T-helper 17 cell (primary cell): ENCODE data around the gene ZNF621. TPM values are rescaled to one million over a fixed set of nuclear protein-coding genes. Genes with fewer than 3 reads are reported as not detected.
"Not testable (repeated sequence)": the region's sequence is repeated elsewhere in the genome, so short reads cannot be mapped to it uniquely, and the experiment has no call there.

ENCODE experiments used
- ATAC-seq: fragments of 150-1000 bp; cut with Tn5 transposase; 2 replicates; pipeline ENCODE4 v1.10.0; 2021; ENCODE audit warnings: mild to moderate bottlenecking, moderate library complexity
- DNase-seq, 3 donors: peaks; one replicate each; pipeline versions ENCODE4 v3.0.0 to v3.0.0-alpha.2; 2020 to 2021
- H3K9me3 ChIP-seq: one replicate; pipeline ENCODE4 v1.7.0; 2013; ENCODE audit warnings: low read length, mild to moderate bottlenecking; ENCODE audit not compliant: control insufficient read depth, poor library complexity, severe bottlenecking
- H3K27ac Mint-ChIP-seq: one replicate; pipeline ENCODE4 v1.8.0; 2022; ENCODE audit warnings: mild to moderate bottlenecking, moderate library complexity, mixed read lengths
- H3K27me3 Mint-ChIP-seq: one replicate; pipeline ENCODE4 v1.8.0; 2022; ENCODE audit warnings: mixed read lengths
- H3K36me3 Mint-ChIP-seq: one replicate; pipeline ENCODE4 v1.8.0; 2022; ENCODE audit warnings: low read depth, mixed read lengths
- H3K4me1 Mint-ChIP-seq: one replicate; pipeline ENCODE4 v1.8.0; 2022; ENCODE audit warnings: mild to moderate bottlenecking, mixed read lengths
- H3K4me3 Mint-ChIP-seq: one replicate; pipeline ENCODE4 v1.8.0; 2022; ENCODE audit warnings: mild to moderate bottlenecking, moderate library complexity, mixed read lengths
- total RNA-seq, 4 donors: library from RNA in 2 of 4; stranded (reverse) in 2 of 4; gene quantifications; one replicate each; pipeline ENCODE4 v1.2.3 and lab custom pipeline; 2022 to 2026

ZNF621 gene
- total RNA-seq, 2 donors from 2014 or later, result 16.6 to 17.1 TPM

DNA sequence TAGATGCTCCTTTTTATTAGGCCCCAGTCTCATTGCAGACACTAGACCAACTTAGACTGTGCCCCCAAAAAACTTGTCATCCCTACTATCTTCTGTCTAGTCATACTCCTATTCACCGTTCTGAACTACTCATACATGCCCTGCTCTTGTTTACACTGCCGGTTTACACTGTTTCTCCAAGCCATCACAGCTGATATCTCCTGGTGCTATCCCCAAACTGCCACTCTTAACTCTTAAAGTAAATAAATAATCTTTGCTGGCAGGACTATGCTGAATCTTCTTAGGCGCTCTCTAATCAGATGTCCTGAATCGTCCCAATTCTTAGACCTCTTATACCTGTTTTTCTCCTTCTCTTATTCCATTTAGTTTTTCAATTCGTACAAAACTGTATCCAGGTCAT is 40.9 kb downstream of the ZNF621 start:
- H3K4me1 Mint-ChIP-seq, H3K4me3 Mint-ChIP-seq, ATAC-seq, H3K36me3 Mint-ChIP-seq, H3K27ac Mint-ChIP-seq, DNase-seq, H3K9me3 ChIP-seq: not testable (repeated sequence)
- H3K27me3 Mint-ChIP-seq, result peaks cover 19% of the 10 kb centered on the region

DNA sequence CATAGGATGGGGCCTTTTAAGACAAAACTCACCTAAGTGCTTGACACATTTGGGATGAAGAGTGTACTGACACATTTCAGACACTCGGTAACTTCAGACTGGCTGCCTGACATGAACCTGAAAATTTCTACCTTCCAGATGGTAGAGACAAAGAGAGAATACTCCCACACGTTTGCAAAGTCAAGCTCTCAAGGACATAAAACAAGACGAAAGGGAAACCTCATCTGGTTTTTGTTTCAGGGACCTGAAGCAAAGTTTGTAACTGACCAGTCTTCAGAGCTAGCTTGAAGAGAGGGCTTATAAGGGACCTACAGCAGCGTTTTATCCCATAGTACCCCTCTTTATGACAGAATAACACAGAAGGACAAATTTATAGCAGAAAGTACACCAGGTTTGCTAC is 41.9 kb downstream of the ZNF621 start:
- H3K4me3 Mint-ChIP-seq, result no peak overlapping the region
- no peaks in the 10 kb centered on the region for H3K9me3 ChIP-seq

DNA sequence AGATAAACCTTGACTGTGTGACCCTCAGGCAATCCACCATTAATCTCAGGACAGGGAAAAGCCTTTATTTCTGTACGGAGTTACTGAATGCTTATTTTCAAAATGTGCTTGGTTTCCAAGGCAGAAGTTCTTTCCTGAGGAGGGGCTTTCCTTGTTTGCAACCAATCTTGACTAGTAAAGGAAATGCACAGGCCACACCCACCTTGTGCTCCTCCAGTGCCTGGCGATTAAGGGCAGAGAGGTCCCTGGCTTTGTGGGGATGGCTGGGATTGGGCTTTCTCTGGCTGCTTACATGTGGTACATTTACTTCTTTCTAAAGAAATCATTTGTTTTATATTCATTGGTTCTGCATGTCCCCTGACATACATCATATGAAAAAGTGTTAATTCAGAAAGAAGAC is 47.8 kb downstream of the ZNF621 start:
- peaks cover 27% of the 10 kb centered on the region for H3K27me3 Mint-ChIP-seq
- no peaks in the 10 kb centered on the region for H3K9me3 ChIP-seq
- H3K27ac Mint-ChIP-seq, result no peak overlapping the region
- H3K4me3 Mint-ChIP-seq, result no peak overlapping the region
- H3K4me1 Mint-ChIP-seq, result no peaks in the 10 kb centered on the region
- H3K36me3 Mint-ChIP-seq, result peaks cover 2% of the 10 kb centered on the region
- DNase-seq (no peak), ATAC-seq (no peak)

More for the DNA sequence above, 41.9 kb downstream of the ZNF621 start:
- DNase-seq (no peak), ATAC-seq (no peak)
- H3K4me1 Mint-ChIP-seq, result no peaks in the 10 kb centered on the region
- peaks cover 15% of the 10 kb centered on the region for H3K27me3 Mint-ChIP-seq
- peaks cover 8% of the 10 kb centered on the region for H3K36me3 Mint-ChIP-seq
- no peak overlapping the region for H3K27ac Mint-ChIP-seq

DNA sequence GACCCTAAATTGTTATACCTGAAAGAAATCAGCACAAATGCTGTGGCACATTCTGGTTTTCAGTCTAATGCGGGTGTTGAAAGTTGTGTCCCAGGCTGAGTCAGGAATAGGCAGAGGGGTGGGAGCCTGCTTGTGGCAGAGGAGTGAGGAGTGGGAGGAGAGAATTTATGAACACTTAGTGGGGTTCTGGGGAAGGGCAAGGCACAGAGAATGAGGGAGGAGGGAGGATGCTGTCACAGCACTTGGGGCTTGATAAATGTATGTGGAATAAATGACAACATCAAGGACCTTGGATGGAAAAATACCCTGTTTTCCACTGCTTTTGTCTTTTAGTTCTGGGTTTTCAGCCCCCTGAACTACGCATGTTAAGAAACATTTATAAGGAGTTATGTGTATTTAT is 49.3 kb downstream of the ZNF621 start:
- peaks cover 2% of the 10 kb centered on the region for H3K36me3 Mint-ChIP-seq
- no peak for ATAC-seq
- no peaks in the 10 kb centered on the region for H3K4me1 Mint-ChIP-seq
- no peak for DNase-seq
- H3K27ac Mint-ChIP-seq, result no peak overlapping the region
- no peak overlapping the region for H3K4me3 Mint-ChIP-seq
- peaks cover 33% of the 10 kb centered on the region for H3K27me3 Mint-ChIP-seq
- H3K9me3 ChIP-seq, result no peaks in the 10 kb centered on the region

DNA sequence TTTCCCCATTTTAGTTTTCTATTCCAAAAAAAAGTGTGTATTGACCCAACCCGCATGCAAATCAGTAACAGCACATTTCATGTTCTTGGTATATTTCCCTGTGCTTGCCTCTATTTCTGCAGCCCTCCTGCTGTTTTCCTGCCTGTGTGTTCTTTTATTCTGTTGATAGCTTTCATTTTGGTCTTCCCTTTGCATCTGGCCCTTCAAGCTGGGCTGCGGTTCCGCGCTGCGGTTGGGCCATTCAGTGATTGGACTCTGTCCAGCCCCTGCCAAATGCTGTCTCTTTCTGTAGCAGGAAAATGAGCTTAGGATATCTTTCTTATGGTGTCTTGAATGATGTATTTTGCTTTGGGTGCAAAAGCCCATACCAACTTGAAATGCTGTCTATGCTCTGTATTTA is 49.9 kb downstream of the ZNF621 start:
- Mint-ChIP-seq H3K36me3 (peaks cover 2% of the 10 kb centered on the region), H3K27me3 (peaks cover 36% of the 10 kb centered on the region), H3K4me3 (no peak overlapping the region), H3K4me1 (no peaks in the 10 kb centered on the region), H3K27ac (no peak overlapping the region)
- ATAC-seq, result no peak
- no peaks in the 10 kb centered on the region for H3K9me3 ChIP-seq
- DNase-seq, result no peak

DNA sequence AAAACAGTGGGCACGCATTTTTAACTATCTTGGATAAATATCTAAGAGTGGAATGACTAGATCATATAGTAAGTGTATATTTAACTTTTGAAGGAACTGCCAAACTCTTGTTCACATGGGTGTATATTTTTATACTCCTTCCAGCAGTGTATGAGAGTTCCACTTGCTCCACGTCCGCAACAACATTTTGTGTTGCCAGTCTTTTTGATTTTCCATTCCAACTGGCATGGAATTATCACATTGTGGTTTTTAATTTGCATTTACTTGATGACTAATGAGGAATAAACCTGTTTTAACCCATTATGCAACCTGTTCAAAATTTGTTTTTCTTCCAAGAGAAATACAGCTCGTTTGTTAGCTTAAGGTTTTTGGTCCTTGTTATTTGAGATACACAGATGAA is 51.6 kb downstream of the ZNF621 start:
- Mint-ChIP-seq H3K4me3 (no peak overlapping the region), H3K27me3 (peaks cover 45% of the 10 kb centered on the region), H3K36me3 (peaks cover 2% of the 10 kb centered on the region), H3K27ac (no peak overlapping the region), H3K4me1 (no peaks in the 10 kb centered on the region)
- no peaks in the 10 kb centered on the region for H3K9me3 ChIP-seq
- DNase-seq (no peak), ATAC-seq (no peak)

DNA sequence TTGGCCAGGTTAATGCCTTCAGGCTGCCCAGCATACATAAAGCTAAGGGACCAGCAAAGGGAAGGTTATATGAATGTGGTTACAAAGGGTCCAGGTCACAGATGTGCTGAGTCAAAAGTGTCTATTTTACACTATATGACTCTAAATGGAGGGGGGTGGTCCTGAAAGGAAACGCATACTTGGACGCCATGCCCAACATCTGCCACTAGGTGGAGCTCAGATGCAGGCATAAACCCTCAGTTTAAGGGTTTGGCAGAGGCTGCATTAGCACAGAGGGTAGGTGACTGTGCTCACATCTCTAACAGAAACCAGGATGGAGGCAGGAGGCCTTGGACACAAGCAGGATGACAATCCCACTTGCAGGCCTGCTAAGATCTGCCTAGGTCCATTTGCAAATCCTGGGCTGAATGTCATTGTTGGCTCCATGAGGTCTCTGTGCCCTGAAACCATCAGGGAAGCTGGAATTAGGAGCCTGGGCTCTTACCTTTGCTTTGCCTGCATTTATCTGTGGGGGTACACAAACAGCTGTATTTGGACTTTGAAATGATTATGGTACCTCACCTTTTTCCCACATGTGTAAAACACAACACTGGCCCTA is 55.8 kb downstream of the ZNF621 start:
- H3K27ac Mint-ChIP-seq, result no peak overlapping the region
- H3K27me3 Mint-ChIP-seq, result peaks cover 41% of the 10 kb centered on the region
- H3K4me3 Mint-ChIP-seq, result no peak overlapping the region
- H3K4me1 Mint-ChIP-seq, result peaks cover 7% of the 10 kb centered on the region
- H3K36me3 Mint-ChIP-seq, result no peaks in the 10 kb centered on the region
- peak; percentile 72 for ATAC-seq
- H3K9me3 ChIP-seq, result no peaks in the 10 kb centered on the region
- peak; percentile 11 to 48 (median 25) for DNase-seq

DNA sequence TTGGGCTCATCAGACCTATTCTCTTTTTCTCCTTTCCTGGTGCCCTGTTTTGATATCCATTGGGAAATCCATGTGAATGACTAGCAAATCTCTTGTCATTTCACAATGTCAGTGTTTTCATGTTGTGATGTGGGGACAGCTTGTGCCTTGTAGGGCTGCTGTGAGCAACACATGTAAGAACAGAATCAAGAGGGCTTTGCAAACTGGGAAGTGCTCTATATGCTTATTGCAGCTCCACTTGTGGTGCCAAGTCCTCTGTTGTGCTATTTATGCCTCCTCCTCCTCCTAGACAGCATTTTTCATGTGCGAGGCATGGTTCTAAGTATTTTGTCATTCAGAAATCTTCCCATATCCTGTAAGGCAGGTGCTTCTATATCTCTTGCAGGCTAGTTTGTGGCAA is 56.4 kb downstream of the ZNF621 start:
- Mint-ChIP-seq H3K36me3 (no peaks in the 10 kb centered on the region), H3K27ac (no peak overlapping the region), H3K4me3 (no peak overlapping the region), H3K27me3 (peaks cover 37% of the 10 kb centered on the region), H3K4me1 (peaks cover 7% of the 10 kb centered on the region)
- H3K9me3 ChIP-seq, result no peaks in the 10 kb centered on the region
- DNase-seq (no peak), ATAC-seq (no peak)

DNA sequence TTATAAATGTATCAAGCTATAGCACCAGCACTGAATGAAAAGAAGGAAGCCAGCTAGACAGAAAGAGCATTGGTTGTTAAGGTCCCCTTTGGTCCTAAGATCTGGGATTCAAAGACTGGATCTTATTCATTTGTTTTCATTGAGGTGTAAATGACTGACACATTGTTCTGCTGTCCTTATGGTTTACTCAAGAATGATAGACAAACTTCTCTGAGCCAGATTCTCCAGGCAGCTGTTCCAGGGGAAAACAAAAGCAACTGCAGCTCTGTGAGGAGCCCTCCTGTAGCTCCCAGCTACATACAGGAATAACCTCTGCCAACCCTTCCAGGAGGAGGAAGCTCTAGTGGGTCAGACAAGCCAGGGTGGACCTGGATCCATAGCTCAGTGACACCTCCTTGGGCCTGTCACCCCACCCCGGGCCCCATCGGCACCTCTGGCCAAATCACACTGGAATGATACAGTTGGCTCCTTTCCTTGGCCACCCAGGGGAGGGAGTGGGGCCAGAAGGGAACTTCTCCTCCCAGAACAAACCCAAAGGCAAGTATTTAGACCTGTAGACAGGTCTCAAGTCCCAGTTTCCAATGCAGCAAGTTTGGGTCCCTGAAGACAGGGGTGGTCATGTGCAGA is 57.8 kb downstream of the ZNF621 start:
- Mint-ChIP-seq H3K27me3 (peaks cover 37% of the 10 kb centered on the region), H3K36me3 (no peaks in the 10 kb centered on the region), H3K27ac (no peak overlapping the region), H3K4me1 (peaks cover 7% of the 10 kb centered on the region), H3K4me3 (no peak overlapping the region)
- no peaks in the 10 kb centered on the region for H3K9me3 ChIP-seq
- ATAC-seq (no peak), DNase-seq (no peak)

DNA sequence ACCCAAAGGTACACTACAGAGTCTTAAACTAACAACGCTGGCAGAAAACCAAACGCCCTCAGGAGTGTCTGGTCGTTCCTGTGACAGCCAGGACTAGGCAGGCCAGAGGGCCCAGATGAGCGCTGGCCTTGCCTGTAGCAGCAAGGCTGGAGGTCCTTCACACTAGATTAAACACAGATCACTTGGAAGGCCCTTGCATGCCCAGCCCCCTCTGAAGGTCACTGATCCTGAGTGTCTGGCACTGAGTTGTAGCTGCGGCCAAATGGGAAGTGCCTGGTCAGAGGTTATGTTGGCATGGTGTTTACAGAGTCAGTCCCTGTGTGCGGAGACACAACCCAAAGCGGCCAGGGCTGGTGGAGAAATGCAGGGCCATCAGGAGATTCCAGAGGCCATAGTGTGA is 58.9 kb downstream of the ZNF621 start:
- Mint-ChIP-seq H3K4me3 (no peak overlapping the region), H3K27ac (no peak overlapping the region), H3K27me3 (peaks cover 30% of the 10 kb centered on the region), H3K4me1 (peaks cover 7% of the 10 kb centered on the region), H3K36me3 (no peaks in the 10 kb centered on the region)
- no peak for ATAC-seq
- DNase-seq, result no peak
- H3K9me3 ChIP-seq, result no peaks in the 10 kb centered on the region

DNA sequence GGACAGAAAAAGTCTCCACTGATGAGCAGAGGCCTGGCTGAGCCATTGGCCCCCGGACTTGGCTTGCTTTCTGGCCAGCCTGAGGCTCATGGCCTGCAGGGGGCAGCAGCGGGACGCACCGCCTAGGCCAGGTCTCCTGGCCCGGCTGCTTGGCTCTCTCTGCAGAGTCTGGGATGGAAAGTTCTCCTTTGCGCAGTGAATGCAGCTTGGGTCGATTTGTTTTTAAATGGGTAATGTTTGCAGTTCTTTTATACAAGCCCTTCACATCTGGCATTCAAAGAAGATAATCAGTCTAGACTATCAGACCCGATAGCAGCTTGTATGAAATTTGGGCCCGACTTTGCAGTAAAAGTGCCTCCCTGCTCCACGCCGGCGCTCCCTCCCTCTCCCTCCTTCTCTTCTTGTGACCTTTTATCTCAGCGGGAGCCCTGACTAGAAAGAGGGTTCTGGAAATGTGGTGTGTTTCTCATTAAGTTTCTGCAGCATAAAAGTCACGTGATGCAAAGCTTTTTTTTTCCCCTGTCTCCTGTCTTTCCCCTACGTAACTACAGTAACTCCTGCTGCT is 59.9 kb downstream of the ZNF621 start:
- Mint-ChIP-seq H3K27me3 (peaks cover 27% of the 10 kb centered on the region), H3K27ac (peak overlapping the region; percentile 45), H3K4me3 (no peak overlapping the region), H3K4me1 (peaks cover 7% of the 10 kb centered on the region), H3K36me3 (no peaks in the 10 kb centered on the region)
- no peaks in the 10 kb centered on the region for H3K9me3 ChIP-seq
- ATAC-seq (peak; percentile 82), DNase-seq (peak; percentile 38 to 68 (median 56))

DNA sequence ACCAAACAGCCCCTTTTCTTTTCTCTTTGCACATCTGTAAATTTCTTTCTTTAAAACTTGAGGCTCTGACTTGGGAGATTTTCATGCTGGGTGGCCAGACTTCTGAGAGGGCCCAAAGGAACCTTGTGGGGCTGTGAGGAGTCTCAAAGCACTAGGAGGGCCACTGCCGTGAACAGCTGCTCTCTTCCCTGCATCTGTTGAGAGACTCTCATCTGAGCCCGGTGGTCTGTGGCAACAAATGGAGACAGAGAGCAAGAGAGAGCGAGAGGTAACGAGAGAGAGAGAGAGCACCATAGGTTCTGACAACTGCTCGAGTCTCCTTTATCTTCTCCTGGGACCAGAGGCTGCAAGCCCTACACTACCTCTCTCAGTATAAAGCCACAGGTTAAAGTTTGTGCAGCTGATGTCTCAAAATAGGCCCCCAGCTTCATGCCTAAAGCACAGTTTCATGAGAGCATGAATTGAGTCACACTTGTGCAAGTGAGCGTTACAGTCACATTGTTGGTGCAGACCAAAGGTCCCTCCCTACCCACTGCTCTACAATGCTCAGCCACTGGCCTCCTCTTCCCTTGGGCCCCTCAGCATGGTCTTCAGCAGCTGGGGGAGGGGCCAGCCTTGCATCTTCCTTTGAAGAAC is 60.7 kb downstream of the ZNF621 start:
- no peak overlapping the region for H3K4me3 Mint-ChIP-seq
- DNase-seq, result no peak
- H3K36me3 Mint-ChIP-seq, result no peaks in the 10 kb centered on the region
- H3K4me1 Mint-ChIP-seq, result peaks cover 7% of the 10 kb centered on the region
- ATAC-seq, result no peak
- no peaks in the 10 kb centered on the region for H3K9me3 ChIP-seq
- peak overlapping the region; percentile 45 for H3K27ac Mint-ChIP-seq
- H3K27me3 Mint-ChIP-seq, result peaks cover 19% of the 10 kb centered on the region

DNA sequence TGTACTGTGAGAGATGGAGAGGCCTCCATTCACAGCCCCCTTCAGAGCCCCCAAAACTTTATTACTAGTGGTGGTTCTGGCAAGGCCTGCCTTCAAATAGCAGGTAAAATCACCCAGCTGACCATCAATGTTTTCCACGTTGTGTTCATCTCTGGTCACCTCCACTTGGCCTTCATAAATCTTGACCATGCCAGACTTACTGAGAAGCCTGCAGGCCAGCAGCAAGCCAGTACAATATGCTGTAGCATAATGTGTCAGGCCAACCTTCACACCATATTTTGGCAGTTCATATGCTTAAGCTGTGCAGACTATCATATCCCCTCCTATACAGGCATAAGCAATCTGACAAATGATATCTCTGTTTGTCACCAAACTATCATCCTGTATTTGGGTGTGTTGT is 62.1 kb downstream of the ZNF621 start:
- no peaks in the 10 kb centered on the region for H3K36me3 Mint-ChIP-seq
- no peak overlapping the region for H3K4me3 Mint-ChIP-seq
- DNase-seq (no peak), ATAC-seq (no peak)
- H3K9me3 ChIP-seq, result no peaks in the 10 kb centered on the region
- H3K27ac Mint-ChIP-seq, result no peak overlapping the region
- H3K4me1 Mint-ChIP-seq, result peaks cover 7% of the 10 kb centered on the region
- H3K27me3 Mint-ChIP-seq, result peaks cover 21% of the 10 kb centered on the region
